HUES6 (cell line): ENCODE results near the gene MTTP.

Experiments
- H3K27ac ChIP-seq: 2 replicates; pipeline ENCODE4 v1.7.0; 2013; ENCODE audit warnings: low read depth, mild to moderate bottlenecking, low read length, inconsistent platforms
- H3K27me3 ChIP-seq: 2 replicates; pipeline ENCODE4 v1.6.1; 2013; ENCODE audit warnings: low read length; ENCODE audit not compliant: control insufficient read depth, insufficient read depth
- H3K36me3 ChIP-seq: 2 replicates; pipeline ENCODE4 v1.6.1; 2013; ENCODE audit warnings: low read length; ENCODE audit not compliant: control insufficient read depth, insufficient read depth
- H3K4me1 ChIP-seq: 2 replicates; pipeline ENCODE4 v1.6.1; 2013; ENCODE audit warnings: low read length; ENCODE audit not compliant: control insufficient read depth, insufficient read depth
- H3K4me3 ChIP-seq: 2 replicates; pipeline ENCODE4 v1.5.1; 2013; ENCODE audit warnings: low read depth, low read length
- H3K9ac ChIP-seq: one replicate; pipeline ENCODE4 v1.6.1; 2013; ENCODE audit warnings: mild to moderate bottlenecking, low read length
- H3K9me3 ChIP-seq: 2 replicates; pipeline ENCODE4 v1.6.1; 2013; ENCODE audit warnings: low read depth, low read length; ENCODE audit not compliant: control insufficient read depth, insufficient read depth

Gene MTTP

DNA sequence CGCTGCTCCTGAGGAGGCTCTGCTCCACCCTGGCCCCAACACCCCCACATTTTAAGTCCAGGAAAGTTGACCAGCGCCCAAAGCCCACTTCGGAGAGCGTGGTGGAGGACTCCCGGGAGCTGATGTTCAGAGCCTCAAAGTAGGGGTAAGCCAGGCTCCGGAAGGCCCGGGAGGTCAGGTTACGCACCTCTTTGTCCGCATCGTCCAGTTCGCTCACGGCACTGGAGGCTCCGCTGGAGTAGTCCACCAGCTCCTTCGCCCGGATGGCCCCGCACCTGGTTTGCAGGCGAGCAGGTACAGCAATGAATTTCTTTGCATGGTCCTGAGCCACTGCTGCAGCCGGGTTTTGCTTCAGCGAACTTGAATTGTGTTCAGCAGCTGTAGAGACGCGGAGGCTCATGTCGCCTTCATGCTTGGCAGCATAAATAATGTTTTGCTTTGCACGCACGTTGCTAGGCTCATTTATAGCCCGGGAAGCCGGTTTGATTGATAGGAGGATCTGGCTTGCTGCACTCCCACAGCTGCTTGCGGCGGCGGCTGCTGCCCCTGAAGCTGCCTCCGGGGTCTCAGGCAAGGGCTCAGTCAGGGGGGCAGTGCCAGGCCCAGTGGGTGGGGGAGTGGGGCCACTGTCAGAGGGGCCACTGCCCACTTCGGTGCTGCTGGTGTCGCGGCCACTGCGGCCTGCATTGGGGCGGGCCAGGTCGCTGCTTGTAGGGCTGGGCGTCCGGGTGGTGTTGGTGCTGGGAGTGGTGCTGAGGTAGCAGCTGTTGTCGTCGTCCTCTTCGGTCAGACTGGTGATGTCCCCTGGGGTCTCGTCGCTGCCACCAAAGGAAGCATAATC, 78.2 kb downstream of the MTTP start:
- H3K4me1 ChIP-seq, result no peaks in the 10 kb centered on the region
- H3K27ac ChIP-seq, result no peak overlapping the region
- no peaks in the 10 kb centered on the region for H3K36me3 ChIP-seq
- no peaks in the 10 kb centered on the region for H3K27me3 ChIP-seq
- no peak overlapping the region for H3K4me3 ChIP-seq
- no peak overlapping the region for H3K9ac ChIP-seq
- no peaks in the 10 kb centered on the region for H3K9me3 ChIP-seq

DNA sequence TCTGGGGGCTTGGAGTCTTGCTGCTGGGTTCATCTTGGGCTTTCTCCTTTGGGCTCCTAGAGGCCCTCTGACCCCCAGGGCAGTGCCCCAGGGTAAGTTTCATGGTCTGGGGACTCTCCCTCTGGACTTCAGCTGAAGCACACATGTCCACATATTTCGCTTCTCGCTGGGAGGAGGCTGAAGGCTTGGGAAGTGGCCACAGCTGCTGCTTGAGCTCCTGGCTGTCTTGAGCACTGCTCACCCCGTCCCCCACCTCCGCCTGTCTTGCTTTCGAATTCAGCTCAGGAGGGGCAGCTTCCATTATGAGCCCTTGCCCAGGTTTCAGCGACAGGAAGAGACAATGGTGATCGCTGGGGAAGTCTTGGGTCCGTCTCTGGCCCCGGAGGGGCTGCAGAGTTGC, 79.3 kb downstream of the MTTP start:
- H3K4me1 ChIP-seq, result no peaks in the 10 kb centered on the region
- H3K36me3 ChIP-seq, result no peaks in the 10 kb centered on the region
- H3K4me3 ChIP-seq, result no peak overlapping the region
- H3K27ac ChIP-seq, result no peak overlapping the region
- no peaks in the 10 kb centered on the region for H3K27me3 ChIP-seq
- H3K9ac ChIP-seq, result no peak overlapping the region
- H3K9me3 ChIP-seq, result no peaks in the 10 kb centered on the region

DNA sequence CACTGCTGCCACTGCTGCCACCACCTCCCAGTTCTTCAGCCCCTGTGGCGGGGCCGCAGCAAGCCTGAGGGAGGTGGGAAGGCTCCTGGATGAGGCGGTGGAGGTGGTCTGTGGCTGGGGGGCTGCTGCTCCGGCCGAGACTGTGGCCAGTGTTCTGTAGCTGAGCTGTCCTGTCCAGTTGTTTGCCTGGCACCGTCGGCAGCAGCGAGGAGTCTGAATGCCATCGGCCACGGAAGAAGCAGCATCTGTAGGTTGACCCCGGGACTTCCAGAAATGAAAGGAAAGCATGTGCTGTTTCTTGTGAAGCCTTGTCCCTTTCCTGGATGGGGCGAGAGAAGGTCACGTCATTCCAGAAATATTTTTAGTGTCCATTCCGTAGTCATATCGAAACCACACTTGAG, 79.7 kb downstream of the MTTP start:
- Histone ChIP-seq H3K9ac (no peak overlapping the region), H3K4me3 (no peak overlapping the region), H3K4me1 (no peaks in the 10 kb centered on the region), H3K27ac (no peak overlapping the region), H3K9me3 (no peaks in the 10 kb centered on the region), H3K27me3 (no peaks in the 10 kb centered on the region), H3K36me3 (no peaks in the 10 kb centered on the region)

DNA sequence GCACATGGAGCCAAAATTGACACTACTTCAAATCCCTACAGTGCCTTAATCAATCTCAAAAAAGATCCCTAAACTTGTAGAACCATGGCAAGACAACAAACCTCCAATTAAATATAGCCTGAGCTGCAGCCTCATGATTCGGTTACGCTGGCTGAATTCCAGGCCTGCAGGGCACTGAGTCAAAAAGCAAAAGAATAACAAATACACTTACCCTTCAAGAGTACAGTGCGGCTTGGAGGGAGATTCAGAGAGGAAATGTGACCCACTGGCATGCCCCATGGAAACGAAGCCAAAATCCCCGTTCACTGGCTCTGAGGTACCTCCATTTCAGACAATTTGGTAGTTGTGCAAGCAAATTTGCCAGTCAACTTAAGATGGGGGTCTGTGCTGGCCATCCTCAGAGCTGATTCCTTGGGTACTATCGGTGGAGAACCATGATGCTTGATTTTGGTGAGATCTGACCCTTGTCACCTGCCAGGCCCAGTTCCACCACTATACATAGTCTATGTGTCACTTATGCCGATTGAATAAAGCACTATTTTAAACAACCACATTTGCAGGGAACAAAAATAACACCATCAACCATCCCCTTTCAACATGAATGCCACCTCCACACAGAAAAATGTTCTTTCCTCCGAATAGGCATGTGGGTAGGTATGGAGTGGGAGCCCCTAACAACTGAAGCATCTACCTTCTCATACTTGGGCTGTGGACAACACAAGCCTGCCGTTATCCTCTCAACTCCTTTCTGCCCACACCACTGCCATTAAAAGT, 80.9 kb downstream of the MTTP start:
- Histone ChIP-seq H3K27me3 (no peaks in the 10 kb centered on the region), H3K9ac (no peak overlapping the region), H3K27ac (no peak overlapping the region), H3K9me3 (no peaks in the 10 kb centered on the region), H3K36me3 (no peaks in the 10 kb centered on the region), H3K4me1 (no peaks in the 10 kb centered on the region), H3K4me3 (no peak overlapping the region)

DNA sequence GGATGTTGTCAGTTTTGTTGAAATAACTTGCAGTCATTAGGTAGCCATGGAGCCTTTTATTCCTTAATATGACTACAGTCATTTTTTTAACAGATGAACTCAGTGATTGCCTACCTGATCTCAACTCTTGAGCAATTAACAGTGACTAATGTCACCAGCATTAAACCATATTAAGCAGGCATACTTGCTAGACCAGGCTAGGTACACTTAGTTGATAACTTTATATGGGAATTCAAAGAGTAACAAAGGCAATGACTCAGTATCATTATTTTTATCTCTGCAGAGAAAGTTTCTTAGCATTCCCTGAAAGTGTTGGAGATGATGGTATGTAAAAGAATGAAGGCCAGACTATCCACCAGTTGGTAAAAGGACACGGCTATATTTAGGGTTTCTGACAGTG, 83.2 kb downstream of the MTTP start, which contains the start of gene C4orf54:
C4orf54 (minus strand) TSS at position 31 of the 400 bp plus-strand sequence. CDS start 3,180 bp downstream, outside the sequence.
- no peaks in the 10 kb centered on the region for H3K27me3 ChIP-seq
- no peak within 1 kb of the TSS for H3K4me3 ChIP-seq
- no peaks in the 10 kb centered on the region for H3K36me3 ChIP-seq

DNA sequence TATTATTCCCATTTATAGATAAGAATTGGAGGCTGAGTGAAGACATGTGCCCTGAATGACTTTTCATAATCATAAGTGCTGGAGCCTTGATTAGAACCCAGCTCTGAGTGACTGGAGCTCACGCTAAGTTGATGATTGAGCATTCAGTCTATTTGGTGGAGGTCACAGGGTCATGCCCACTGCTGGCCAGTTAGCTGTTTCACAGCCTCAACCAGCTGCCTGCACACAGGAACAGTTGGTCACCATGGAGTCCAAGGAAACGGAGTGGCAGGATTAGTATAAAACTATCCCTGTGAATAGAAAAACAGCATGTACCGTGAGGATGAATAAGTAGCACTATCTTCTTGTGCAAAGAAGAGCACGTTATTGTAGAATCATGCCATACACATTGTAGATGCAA, 84.0 kb downstream of the MTTP start:
- no peaks in the 10 kb centered on the region for H3K9me3 ChIP-seq
- no peak overlapping the region for H3K4me3 ChIP-seq
- no peak overlapping the region for H3K27ac ChIP-seq
- H3K9ac ChIP-seq, result no peak overlapping the region
- no peaks in the 10 kb centered on the region for H3K36me3 ChIP-seq
- H3K4me1 ChIP-seq, result no peaks in the 10 kb centered on the region
- H3K27me3 ChIP-seq, result no peaks in the 10 kb centered on the region

More for the DNA sequence above, 83.2 kb downstream of the MTTP start, which contains the start of gene C4orf54:
- Histone ChIP-seq H3K9ac (no peak within 1 kb of the TSS), H3K9me3 (no peaks in the 10 kb centered on the region), H3K27ac (no peak within 1 kb of the TSS), H3K4me1 (no peaks in the 10 kb centered on the region)

GRCh38 chr4:99661907-99662306, 87.3 kb downstream of the MTTP start:
- no peak overlapping the region for H3K27ac ChIP-seq
- no peaks in the 10 kb centered on the region for H3K36me3 ChIP-seq
- H3K4me1 ChIP-seq, result no peaks in the 10 kb centered on the region
- no peaks in the 10 kb centered on the region for H3K9me3 ChIP-seq
- H3K4me3 ChIP-seq, result no peak overlapping the region
- no peaks in the 10 kb centered on the region for H3K27me3 ChIP-seq
- no peak overlapping the region for H3K9ac ChIP-seq

DNA sequence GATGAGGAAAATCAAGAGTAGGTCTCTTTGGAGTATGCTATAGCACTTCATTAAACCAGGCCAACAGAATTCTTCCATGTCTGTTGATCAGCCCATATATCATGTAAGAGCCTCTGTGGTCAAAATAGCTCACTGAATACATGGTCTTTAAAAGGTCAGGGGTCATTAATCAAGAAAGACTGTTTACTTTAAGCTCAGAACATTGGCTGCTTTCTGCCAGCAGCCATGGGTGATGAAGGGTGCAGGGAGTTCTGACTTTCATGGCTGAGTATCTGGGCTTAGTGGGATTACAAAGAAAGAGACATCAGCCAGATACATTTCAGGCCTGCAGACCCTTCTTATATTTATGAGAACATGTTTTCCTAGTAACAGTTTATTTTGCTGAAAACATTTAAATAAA, 90.1 kb downstream of the MTTP start:
- no peaks in the 10 kb centered on the region for H3K27me3 ChIP-seq
- no peak overlapping the region for H3K4me3 ChIP-seq
- H3K27ac ChIP-seq, result no peak overlapping the region
- H3K9me3 ChIP-seq, result no peaks in the 10 kb centered on the region
- no peak overlapping the region for H3K9ac ChIP-seq
- no peaks in the 10 kb centered on the region for H3K4me1 ChIP-seq
- H3K36me3 ChIP-seq, result no peaks in the 10 kb centered on the region

GRCh38 chr4:99665983-99666382, 91.4 kb downstream of the MTTP start:
- Histone ChIP-seq H3K27me3 (no peaks in the 10 kb centered on the region), H3K27ac (no peak overlapping the region), H3K4me1 (no peaks in the 10 kb centered on the region), H3K9me3 (no peaks in the 10 kb centered on the region), H3K4me3 (no peak overlapping the region), H3K9ac (no peak overlapping the region), H3K36me3 (no peaks in the 10 kb centered on the region)

- Histone ChIP-seq H3K27ac (no peak overlapping the region), H3K27me3 (no peaks in the 10 kb centered on the region), H3K36me3 (no peaks in the 10 kb centered on the region), H3K4me1 (no peaks in the 10 kb centered on the region), H3K4me3 (no peak overlapping the region), H3K9ac (no peak overlapping the region), H3K9me3 (peaks cover 16% of the 10 kb centered on the region)
Observed at GRCh38 chr4:99668472-99668871, 93.8 kb downstream of the MTTP start.

DNA sequence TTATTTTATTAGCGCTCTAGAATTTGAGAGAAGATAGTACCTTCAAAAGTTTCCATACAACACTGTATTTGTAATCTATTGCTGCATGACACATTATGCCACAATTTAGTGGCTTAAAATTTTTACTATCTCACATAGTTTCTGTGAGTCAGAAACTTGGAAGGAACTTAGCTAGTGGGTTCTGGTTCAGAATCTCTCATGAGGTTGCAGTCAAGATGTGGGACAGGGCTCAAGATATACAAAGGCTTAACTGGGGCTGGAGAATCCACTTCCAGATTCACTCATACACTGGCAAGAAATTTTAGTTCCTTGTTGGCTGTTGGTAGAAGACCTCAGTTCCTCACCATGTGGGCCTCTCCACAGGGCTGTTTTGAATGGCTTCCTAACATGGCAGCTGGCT, 94.5 kb downstream of the MTTP start:
- Histone ChIP-seq H3K36me3 (no peaks in the 10 kb centered on the region), H3K27ac (no peak overlapping the region), H3K9me3 (peaks cover 18% of the 10 kb centered on the region), H3K9ac (no peak overlapping the region), H3K27me3 (no peaks in the 10 kb centered on the region), H3K4me1 (no peaks in the 10 kb centered on the region), H3K4me3 (no peak overlapping the region)
